GM20000 (cell line): ENCODE measurements around the gene THOC7.

Experiments
- DNase-seq: peaks from one replicate; pipeline ENCODE4 v3.0.0; 2012; ENCODE audit warnings: low spot score
- CTCF ChIP-seq: IDR thresholded peaks from 2 replicates; pipeline ENCODE4 v1.5.1; 2012; ENCODE audit warnings: mild to moderate bottlenecking, control low read depth; ENCODE audit errors: extremely low read depth, missing control alignments

THOC7 gene

GRCh38 chr3:63795438-63795837 is 68.2 kb downstream of the THOC7 start:
- TF ChIP-seq CTCF: no peak
- DNase-seq: no peak

DNA sequence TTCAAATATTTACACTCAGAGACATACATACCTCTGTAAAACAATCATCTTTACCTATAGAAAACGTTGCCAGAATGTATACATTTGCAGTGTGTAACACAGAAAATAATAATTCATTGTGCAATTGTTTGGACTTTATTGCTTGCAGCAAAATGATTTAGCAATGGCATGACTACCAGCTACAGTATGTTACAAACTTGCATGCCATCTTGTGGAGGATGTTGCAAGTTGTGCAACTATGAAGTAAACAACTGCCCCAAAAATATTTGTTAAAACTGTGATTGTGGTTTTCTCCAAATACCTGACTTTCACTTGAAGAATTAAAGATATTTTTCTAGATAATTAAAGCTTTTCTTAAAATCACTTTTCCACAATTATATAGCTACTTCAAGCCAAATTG is 71.6 kb downstream of the THOC7 start:
- no peak for TF ChIP-seq CTCF
- DNase-seq: no peak
